Measurements from ENCODE around the gene EPHA5.

GRCh38 chr4:65482410-65482809, 187.9 kb downstream of the EPHA5 start:
- TF ChIP-seq CTCF (IDR thresholded peaks at IDR 0.05) = no peak
- no peak for TF ChIP-seq POLR2A (IDR thresholded peaks at IDR 0.05)
- TF ChIP-seq POLR2AphosphoS5 (IDR thresholded peaks at IDR 0.05) = no peak
- no peak for TF ChIP-seq EP300 (IDR thresholded peaks at IDR 0.05)

Measured in sigmoid colon (tissue), 4 donors.